CD4-positive, alpha-beta memory T cell (primary cell): Measurements from ENCODE around the gene CD8B. TPM values are rescaled to one million over a fixed set of nuclear protein-coding genes. Genes with fewer than 3 reads are reported as not detected.

Source experiments
- CTCF ChIA-PET: fragments of 350-600 bp; sonication (Branson Sonifier 250); formaldehyde crosslinking; loops from one replicate; lab custom pipeline; 2021; ENCODE audit warnings: inconsistent platforms; ENCODE audit not compliant: partially characterized antibody; lab: Charles Lee
- POLR2A ChIA-PET: fragments of 350-600 bp; sonication (Branson Sonifier 250); formaldehyde crosslinking; loops from one replicate; lab custom pipeline; 2021; ENCODE audit not compliant: partially characterized antibody; lab: Charles Lee
- DNase-seq, 5 donors: peaks; one replicate each; pipeline versions ENCODE4 v3.0.0 to v3.0.0-alpha.2; 2020 to 2022; ENCODE audit warnings: mixed read lengths in 1 of 5
- H3K27ac ChIP-seq: one replicate; pipeline ENCODE4 v1.7.0; 2013; ENCODE audit warnings: low read depth, low read length
- H3K27me3 ChIP-seq: 2 replicates; pipeline ENCODE4 v1.7.0; 2013; ENCODE audit warnings: mild to moderate bottlenecking, low read length, moderate library complexity; ENCODE audit not compliant: insufficient read depth
- H3K36me3 ChIP-seq: 2 replicates; pipeline ENCODE4 v1.7.0; 2013; ENCODE audit warnings: mild to moderate bottlenecking, low read length, moderate library complexity; ENCODE audit not compliant: insufficient read depth
- H3K4me1 ChIP-seq: 2 replicates; pipeline ENCODE4 v1.7.0; 2013; ENCODE audit warnings: mild to moderate bottlenecking, low read length, moderate library complexity; ENCODE audit not compliant: insufficient read depth
- H3K4me3 ChIP-seq, 2 donors: one replicate each; pipeline ENCODE4 v1.7.0; 2013; ENCODE audit warnings: low read length in 2 of 2, mild to moderate bottlenecking in 1 of 2
- H3K9me3 ChIP-seq, 2 donors: one replicate each; pipeline ENCODE4 v1.7.0; 2013; ENCODE audit warnings: low read length in 2 of 2, control low read depth in 1 of 2; ENCODE audit not compliant: control insufficient read depth in 1 of 2
- H3K27ac Mint-ChIP-seq, 7 donors: one replicate each; pipeline ENCODE4 v1.8.0; 2020 to 2021; ENCODE audit warnings: mixed read lengths in 7 of 7, mild to moderate bottlenecking in 6 of 7, inconsistent platforms in 3 of 7, moderate library complexity in 3 of 7
- H3K27me3 Mint-ChIP-seq, 2 donors: one replicate each; pipeline ENCODE4 v1.8.0; 2020 to 2021; ENCODE audit warnings: mixed read lengths in 2 of 2
- H3K36me3 Mint-ChIP-seq, 2 donors: one replicate each; pipeline ENCODE4 v1.8.0; 2020 to 2021; ENCODE audit warnings: mixed read lengths in 2 of 2, inconsistent platforms in 1 of 2, mild to moderate bottlenecking in 1 of 2
- H3K4me1 Mint-ChIP-seq, 4 donors: one replicate each; pipeline ENCODE4 v1.8.0; 2020 to 2021; ENCODE audit warnings: mixed read lengths in 4 of 4, mild to moderate bottlenecking in 1 of 4
- H3K4me3 Mint-ChIP-seq, 8 donors: one replicate each; pipeline ENCODE4 v1.8.0; 2020 to 2021; ENCODE audit warnings: mixed read lengths in 8 of 8, mild to moderate bottlenecking in 7 of 8, moderate library complexity in 6 of 8, inconsistent platforms in 3 of 8
- H3K9me3 Mint-ChIP-seq, 8 donors: one replicate each; pipeline ENCODE4 v1.8.0; 2020 to 2021; ENCODE audit warnings: mixed read lengths in 8 of 8, mild to moderate bottlenecking in 5 of 8, inconsistent platforms in 3 of 8, moderate library complexity in 1 of 8
- intact Hi-C: fragments of 100-400 bp; cut with micrococcal nuclease; formaldehyde crosslinking; loops from one replicate; pipeline ENCODE4 v1.15.1; 2023
- polyA plus RNA-seq, 2 donors: library from polyadenylated mRNA; unstranded; fragments of 300-500 nt; fragmentation: Illumina TruSeq; gene quantifications; one replicate each; pipeline ENCODE4 v1.2.3, GENCODE V29; 2021
- total RNA-seq, 2 experiments: library from RNA; stranded (reverse); gene quantifications; one replicate each; pipeline ENCODE4 v1.2.3, GENCODE V29; 2021

The CD8B gene
- total and polyA plus RNA-seq, 4 experiments from 2014 or later, result 0.22 to 1.1 (median 0.59) TPM

GRCh38 chr2:86788165-86788564, 73.5 kb downstream of the CD8B start:
- Mint-ChIP-seq H3K9me3 (peaks cover 0 to 2% (median 0%) of the 10 kb centered on the region in 8 donors), H3K27me3 (peaks cover 34% of the 10 kb centered on the region in 2 donors), H3K4me3 (no peak overlapping the region), H3K4me1 (peaks cover 12 to 33% (median 20%) of the 10 kb centered on the region in 4 donors), H3K27ac (no peak overlapping the region), H3K36me3 (no peaks in the 10 kb centered on the region)
- POLR2A ChIA-PET, result no interaction called here
- no peak for DNase-seq
- H3K9me3 ChIP-seq, result no peaks in the 10 kb centered on the region
- no peak overlapping the region for H3K27ac ChIP-seq
- H3K4me1 ChIP-seq, result peaks cover 19% of the 10 kb centered on the region
- CTCF ChIA-PET, result interaction anchor here (0.9 kb wide), 1 partner anchor 19 kb away, joined by 4 read pairs; no protein-coding TSS in a partner anchor
- peaks cover 15% of the 10 kb centered on the region for H3K27me3 ChIP-seq
- intact Hi-C loops, result no loop called here
- H3K36me3 ChIP-seq, result no peaks in the 10 kb centered on the region
- H3K4me3 ChIP-seq, result no peak overlapping the region

- H3K4me1 ChIP-seq, result peaks cover 19% of the 10 kb centered on the region
- no peak overlapping the region for H3K27ac Mint-ChIP-seq
- ChIA-PET POLR2A (no interaction called here), CTCF (interaction anchor here (0.9 kb wide), 1 partner anchor 20 kb away, joined by 4 read pairs; no protein-coding TSS in a partner anchor)
- H3K27ac ChIP-seq, result no peak overlapping the region
- peaks cover 30% of the 10 kb centered on the region in 2 donors for H3K27me3 Mint-ChIP-seq
- H3K4me3 Mint-ChIP-seq, result peak overlapping the region in 3 of 8 donors; percentile 65 to 76 (median 70)
- intact Hi-C loops, result no loop called here
- no peaks in the 10 kb centered on the region for H3K9me3 ChIP-seq
- no peak overlapping the region for H3K4me3 ChIP-seq
- no peaks in the 10 kb centered on the region for H3K36me3 ChIP-seq
- H3K36me3 Mint-ChIP-seq, result no peaks in the 10 kb centered on the region
- peaks cover 0 to 2% (median 0%) of the 10 kb centered on the region in 8 donors for H3K9me3 Mint-ChIP-seq
- DNase-seq, result no peak
- H3K4me1 Mint-ChIP-seq, result peaks cover 12 to 33% (median 20%) of the 10 kb centered on the region in 4 donors
- peaks cover 15% of the 10 kb centered on the region for H3K27me3 ChIP-seq
These were observed 74.0 kb downstream of the CD8B start for GRCh38 chr2:86787736-86788135.

- DNase-seq, result no peak
- H3K4me1 ChIP-seq, result peaks cover 11% of the 10 kb centered on the region
- H3K36me3 ChIP-seq, result no peaks in the 10 kb centered on the region
- no peaks in the 10 kb centered on the region for H3K9me3 ChIP-seq
- intact Hi-C loops, result no loop called here
- ChIA-PET CTCF (no interaction called here), POLR2A (interaction anchor here (0.6 kb wide), 1 partner anchor 17 kb away, joined by 3 read pairs; no protein-coding TSS in a partner anchor)
- H3K4me3 ChIP-seq, result no peak overlapping the region
- H3K36me3 Mint-ChIP-seq, result no peaks in the 10 kb centered on the region
- H3K27me3 Mint-ChIP-seq, result peaks cover 20% of the 10 kb centered on the region in 2 donors
- no peak overlapping the region for H3K27ac ChIP-seq
- H3K4me1 Mint-ChIP-seq, result peaks cover 5 to 24% (median 9%) of the 10 kb centered on the region in 4 donors
- H3K9me3 Mint-ChIP-seq, result peaks cover 0 to 4% (median 0%) of the 10 kb centered on the region in 8 donors
- H3K4me3 Mint-ChIP-seq, result peak overlapping the region in 1 of 8 donors; percentile 1
- H3K27me3 ChIP-seq, result peaks cover 3% of the 10 kb centered on the region
- H3K27ac Mint-ChIP-seq, result peak overlapping the region in 1 of 7 donors; percentile 33
These were observed 75.6 kb downstream of the CD8B start for GRCh38 chr2:86786001-86786536.

GRCh38 chr2:86785456-86785855, 76.2 kb downstream of the CD8B start:
- H3K4me1 ChIP-seq, result peaks cover 7% of the 10 kb centered on the region
- H3K4me3 ChIP-seq, result no peak overlapping the region
- Mint-ChIP-seq H3K27ac (peak overlapping the region in 2 of 7 donors; percentile 33 to 63), H3K27me3 (peaks cover 16 to 17% of the 10 kb centered on the region in 2 donors), H3K36me3 (no peaks in the 10 kb centered on the region), H3K4me3 (peak overlapping the region in 1 of 8 donors; percentile 1), H3K9me3 (peaks cover 0 to 4% (median 0%) of the 10 kb centered on the region in 8 donors), H3K4me1 (peaks cover 3 to 20% (median 6%) of the 10 kb centered on the region in 4 donors)
- no peak for DNase-seq
- intact Hi-C loops, result no loop called here
- ChIA-PET CTCF (no interaction called here), POLR2A (interaction anchor here (0.6 kb wide), 1 partner anchor 16 kb away, joined by 3 read pairs; no protein-coding TSS in a partner anchor)
- H3K27me3 ChIP-seq, result no peaks in the 10 kb centered on the region
- H3K27ac ChIP-seq, result no peak overlapping the region
- no peaks in the 10 kb centered on the region for H3K36me3 ChIP-seq
- no peaks in the 10 kb centered on the region for H3K9me3 ChIP-seq

GRCh38 chr2:86783615-86784339, 77.9 kb downstream of the CD8B start:
- Mint-ChIP-seq H3K27ac (peak overlapping the region in 1 of 7 donors; percentile 34), H3K4me3 (no peak overlapping the region), H3K9me3 (peaks cover 0 to 4% (median 0%) of the 10 kb centered on the region in 8 donors), H3K4me1 (peaks cover 0 to 15% (median 1%) of the 10 kb centered on the region in 4 donors), H3K36me3 (no peaks in the 10 kb centered on the region), H3K27me3 (peaks cover 10 to 12% of the 10 kb centered on the region in 2 donors)
- DNase-seq, result no peak
- no peaks in the 10 kb centered on the region for H3K27me3 ChIP-seq
- H3K9me3 ChIP-seq, result no peaks in the 10 kb centered on the region
- H3K4me1 ChIP-seq, result no peaks in the 10 kb centered on the region
- H3K4me3 ChIP-seq, result no peak overlapping the region
- no peak overlapping the region for H3K27ac ChIP-seq
- ChIA-PET CTCF (no interaction called here), POLR2A (no interaction called here)
- H3K36me3 ChIP-seq, result no peaks in the 10 kb centered on the region
- intact Hi-C loops, result no loop called here

- no peak for DNase-seq
- Histone ChIP-seq H3K9me3 (no peaks in the 10 kb centered on the region), H3K4me3 (no peak overlapping the region), H3K4me1 (no peaks in the 10 kb centered on the region), H3K27me3 (no peaks in the 10 kb centered on the region), H3K36me3 (no peaks in the 10 kb centered on the region), H3K27ac (no peak overlapping the region)
- Mint-ChIP-seq H3K4me3 (no peak overlapping the region), H3K9me3 (peaks cover 0 to 4% (median 0%) of the 10 kb centered on the region in 8 donors), H3K27ac (peak overlapping the region in 1 of 7 donors; percentile 50), H3K27me3 (peaks cover 3 to 6% of the 10 kb centered on the region in 2 donors), H3K4me1 (peaks cover 0 to 12% (median 1%) of the 10 kb centered on the region in 4 donors), H3K36me3 (no peaks in the 10 kb centered on the region)
- ChIA-PET CTCF (interaction anchor here (0.8 to 2.3 kb wide), 3 partner anchors 16 to 26 kb away, joined by 3 to 9 read pairs (median 3); no protein-coding TSS in a partner anchor), POLR2A (no interaction called here)
- intact Hi-C loops, result no loop called here
These were observed 78.9 kb downstream of the CD8B start for GRCh38 chr2:86782748-86783147.

- peaks cover 0 to 2% of the 10 kb centered on the region in 2 donors for H3K27me3 Mint-ChIP-seq
- POLR2A ChIA-PET, result no interaction called here
- H3K36me3 Mint-ChIP-seq, result peaks cover 4% of the 10 kb centered on the region in 2 donors
- H3K9me3 Mint-ChIP-seq, result peaks cover 0 to 1% (median 0%) of the 10 kb centered on the region in 8 donors
- Histone ChIP-seq H3K4me1 (no peaks in the 10 kb centered on the region), H3K9me3 (no peaks in the 10 kb centered on the region), H3K4me3 (no peak overlapping the region), H3K27me3 (no peaks in the 10 kb centered on the region), H3K36me3 (no peaks in the 10 kb centered on the region), H3K27ac (no peak overlapping the region)
- no peak for DNase-seq
- intact Hi-C loops, result no loop called here
- peaks cover 0 to 8% (median 1%) of the 10 kb centered on the region in 4 donors for H3K4me1 Mint-ChIP-seq
- H3K4me3 Mint-ChIP-seq, result no peak overlapping the region
- H3K27ac Mint-ChIP-seq, result no peak overlapping the region
- CTCF ChIA-PET, result interaction anchor here (2.3 kb wide), 1 partner anchor 17 kb away, joined by 9 read pairs; no protein-coding TSS in a partner anchor
These were observed 80.3 kb downstream of the CD8B start for GRCh38 chr2:86781363-86781762.
